Endothelial cell of umbilical vein (primary cell): Measurements from ENCODE around the gene SPSB2. TPM values are rescaled to one million over a fixed set of nuclear protein-coding genes. Genes with fewer than 3 reads are reported as not detected.
A peak's percentile ranks its signal among the peaks of the same experiment; 100 is the strongest.

Source experiments
- BruUV-seq: library from RNA; stranded (reverse); fragments of 400-500 nt; replicated peaks from 2 replicates; lab custom pipeline; 2021; lab: Mats Ljungman, UMichigan
- CTCF ChIA-PET: fragments of 300-600, 350-600 bp; sonication (Branson Sonifier 250); formaldehyde crosslinking; loops from one replicate; lab custom pipeline; 2021; ENCODE audit warnings: antibody characterized with exemption, inconsistent platforms; lab: Charles Lee
- POLR2A ChIA-PET: fragments of 300-600, 350-600 bp; sonication (Branson Sonifier 250); formaldehyde crosslinking; loops from one replicate; lab custom pipeline; 2021; ENCODE audit warnings: antibody characterized with exemption, inconsistent platforms; lab: Charles Lee
- DNase-seq: peaks from one replicate; pipeline ENCODE4 v3.0.0-alpha.2; 2011; ENCODE audit warnings: low read depth, low spot score
- FAIRE-seq: peaks from 2 replicates; lab custom pipeline; 2011; peaks lifted over from hg19 to GRCh38; lab: Jason Lieb, UNC
- H2AFZ ChIP-seq: 2 replicates; pipeline ENCODE4 v1.6.0; 2012; ENCODE audit warnings: low read depth, low read length, control low read depth, inconsistent platforms
- H3K27ac ChIP-seq: 2 replicates; pipeline ENCODE4 v1.5.1; 2011; ENCODE audit warnings: low read depth, mild to moderate bottlenecking, control low read depth, low read length, moderate library complexity; ENCODE audit not compliant: insufficient read depth
- H3K27me3 ChIP-seq, 2 experiments: 2 replicates each; pipeline versions ENCODE4 v1.6.0 to v1.6.1; 2011; ENCODE audit warnings: low read length in 2 of 2, mixed read lengths in 1 of 2; ENCODE audit not compliant: control insufficient read depth in 2 of 2, insufficient read depth in 2 of 2
- H3K36me3 ChIP-seq, 2 experiments: 2 replicates in 1 of 2; 3 replicates in 1 of 2; pipeline ENCODE4 v1.5.1; 2011; ENCODE audit warnings: low read length in 2 of 2, mild to moderate bottlenecking in 1 of 2, moderate library complexity in 1 of 2; ENCODE audit not compliant: control insufficient read depth in 2 of 2, insufficient read depth in 2 of 2; ENCODE audit errors: extremely low read depth in 1 of 2
- H3K4me1 ChIP-seq: 3 replicates; pipeline ENCODE4 v1.5.1; 2011; ENCODE audit warnings: mild to moderate bottlenecking, low read length; ENCODE audit not compliant: control insufficient read depth, insufficient read depth; ENCODE audit errors: extremely low read depth
- H3K4me2 ChIP-seq: 2 replicates; pipeline ENCODE4 v1.6.1; 2011; ENCODE audit warnings: low read length, control low read depth, mixed read lengths; ENCODE audit not compliant: insufficient read depth
- H3K4me3 ChIP-seq, 3 experiments: fragments of 200-600 bp in 1 of 3; sonication (generic), shearing (Covaris generic) in 1 of 3; replicated peaks in 1 of 3; 2 replicates each; pipeline ENCODE4 v1.5.1; 2011 to 2016; ENCODE audit warnings: control low read depth in 3 of 3, low read length in 3 of 3, mild to moderate bottlenecking in 2 of 3, inconsistent platforms in 1 of 3, low read depth in 1 of 3, moderate library complexity in 1 of 3; ENCODE audit not compliant: insufficient read depth in 1 of 3
- H3K79me2 ChIP-seq: 2 replicates; pipeline ENCODE4 v1.6.0; 2012; ENCODE audit warnings: low read length, inconsistent platforms; ENCODE audit not compliant: control insufficient read depth, insufficient read depth
- H3K9ac ChIP-seq: replicated peaks from 2 replicates; pipeline ENCODE3; 2011; ENCODE audit warnings: low read length, control low read depth; ENCODE audit not compliant: insufficient read depth; ENCODE audit errors: extremely low read depth
- H3K9me1 ChIP-seq: replicated peaks from 3 replicates; pipeline ENCODE4 v1.6.0; 2011; ENCODE audit warnings: mild to moderate bottlenecking, low read length; ENCODE audit not compliant: control insufficient read depth, insufficient read depth; ENCODE audit errors: extremely low read depth
- H3K9me3 ChIP-seq: replicated peaks from 2 replicates; pipeline ENCODE4 v1.5.1; 2012; ENCODE audit warnings: low read length, inconsistent platforms; ENCODE audit not compliant: control insufficient read depth, insufficient read depth
- H4K20me1 ChIP-seq: replicated peaks from 2 replicates; pipeline ENCODE3; 2011; ENCODE audit warnings: mild to moderate bottlenecking, low read length; ENCODE audit not compliant: control insufficient read depth, insufficient read depth; ENCODE audit errors: extremely low read depth
- EZH2 ChIP-seq: IDR thresholded peaks from 2 replicates; pipeline ENCODE4 v1.6.1; 2012; ENCODE audit warnings: borderline replicate concordance, low read depth, mild to moderate bottlenecking, moderate library complexity, low read length, inconsistent platforms; ENCODE audit not compliant: severe bottlenecking
- FOS ChIP-seq: IDR thresholded peaks from 2 replicates; pipeline ENCODE4 v1.6.1; 2011; ENCODE audit warnings: mild to moderate bottlenecking, low read length, moderate library complexity, borderline replicate concordance; ENCODE audit not compliant: insufficient read depth
- GATA2 ChIP-seq: IDR thresholded peaks from 2 replicates; pipeline ENCODE4 v1.7.0; 2011; ENCODE audit warnings: low read depth, mild to moderate bottlenecking, moderate library complexity, mixed read lengths, low read length; ENCODE audit not compliant: insufficient read length, insufficient read depth
- JUN ChIP-seq: IDR thresholded peaks from 2 replicates; pipeline ENCODE4 v1.6.1; 2011; ENCODE audit warnings: borderline replicate concordance, low read depth; ENCODE audit not compliant: insufficient read length, insufficient read depth
- MYC ChIP-seq: IDR thresholded peaks from one replicate; pipeline ENCODE4 v1.6.1; 2011; ENCODE audit warnings: mild to moderate bottlenecking, low read depth, low read length
- POLR2A ChIP-seq: IDR thresholded peaks from 2 replicates; pipeline ENCODE4 v1.6.1; 2012; ENCODE audit warnings: low read depth, mild to moderate bottlenecking, control low read depth, low read length
- POLR2AphosphoS5 ChIP-seq: IDR thresholded peaks from 2 replicates; pipeline ENCODE4 v1.6.1; 2012; ENCODE audit warnings: low read depth, mild to moderate bottlenecking, control low read depth, low read length, moderate library complexity; ENCODE audit not compliant: insufficient read depth
- dilution Hi-C: fragments of 300-500 bp; cut with MboI; formaldehyde crosslinking; loops from one replicate; pipeline ENCODE4 v1.15.0; 2019; ENCODE audit warnings: low sequenced_read_pairs; ENCODE audit not compliant: extremely low pct_ligation_motif_present
- intact Hi-C: fragments of 100-400 bp; cut with micrococcal nuclease; formaldehyde crosslinking; loops from one replicate; pipeline ENCODE4 v1.10.0; 2022
- polyA plus RNA-seq, 4 experiments: library from polyadenylated mRNA; depleted of rRNA in 3 of 4; stranded (reverse) in 3 of 4; unstranded in 1 of 4; fragments of >200 nt; gene quantifications; 2 replicates each; pipeline versions ENCODE4 v1.2.1 to v1.2.3, GENCODE V29; 2011 to 2012; ENCODE audit warnings: missing spikeins in 1 of 4
- total RNA-seq: library from RNA; stranded (reverse); gene quantifications from 2 replicates; pipeline ENCODE4 v1.2.3, GENCODE V29; 2021
- TF ChIP-seq, protein P1 (sequence below), 2 donors: IDR thresholded peaks; 1 replicate in 1 of 2; 2 replicates in 1 of 2; pipeline ENCODE4 v1.5.1; 2011; ENCODE audit warnings: low read length in 2 of 2, mild to moderate bottlenecking in 2 of 2, moderate library complexity in 2 of 2, control low read depth in 1 of 2, inconsistent platforms in 1 of 2, low read depth in 1 of 2; ENCODE audit not compliant: insufficient read depth in 1 of 2; ENCODE audit errors: extremely low read depth in 1 of 2
- TF ChIP-seq, protein P2 (sequence below): IDR thresholded peaks from 2 replicates; pipeline ENCODE4 v1.6.1; 2011; ENCODE audit not compliant: insufficient read depth, insufficient read length

Gene SPSB2
- total and polyA plus RNA-seq, 2 donors (not counting 3 experiments of a cell fraction or from before 2014, with no cell fraction given), result 3.8 to 6.9 TPM

DNA sequence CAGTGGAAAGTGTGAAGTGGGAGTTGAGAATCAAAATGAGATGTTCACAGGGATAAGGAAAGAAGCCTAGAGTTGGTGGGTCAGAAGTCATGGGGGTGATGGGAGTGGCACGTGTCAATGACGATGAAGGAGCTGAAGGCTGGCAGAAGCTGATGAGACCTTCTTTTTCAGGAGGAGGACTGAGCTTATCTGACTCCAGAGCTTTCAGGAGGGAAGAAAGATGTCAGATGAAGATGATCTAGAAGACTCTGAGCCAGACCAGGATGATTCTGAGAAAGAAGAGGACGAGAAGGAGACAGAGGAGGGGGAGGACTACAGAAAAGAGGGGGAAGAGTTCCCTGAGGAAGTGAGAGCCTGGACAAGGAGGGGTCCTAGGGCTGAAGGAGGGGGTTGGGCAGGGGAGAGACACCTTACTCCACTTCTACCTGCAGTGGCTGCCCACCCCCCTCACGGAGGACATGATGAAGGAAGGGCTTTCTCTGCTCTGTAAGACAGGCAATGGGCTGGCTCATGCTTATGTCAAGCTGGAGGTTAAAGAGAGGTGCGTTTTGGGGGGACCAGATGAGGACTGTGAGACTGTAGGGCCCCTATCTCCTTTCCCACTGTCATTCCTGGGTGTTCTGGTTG lies 32.4 kb upstream of the SPSB2 start:
- no TSS peak for BruUV-seq
- Histone ChIP-seq H3K4me3 (no peak overlapping the region), H3K4me2 (no peak overlapping the region), H3K9me3 (no peaks in the 10 kb centered on the region), H3K27ac (no peak overlapping the region), H3K36me3 (no peaks in the 10 kb centered on the region), H3K27me3 (no peaks in the 10 kb centered on the region), H3K79me2 (no peaks in the 10 kb centered on the region), H3K4me1 (peaks cover 7% of the 10 kb centered on the region), H4K20me1 (no peaks in the 10 kb centered on the region), H3K9ac (no peak overlapping the region), H2AFZ (peak overlapping the region; percentile 83), H3K9me1 (no peaks in the 10 kb centered on the region)
- ChIA-PET CTCF (interaction anchor here (0.9 to 2.2 kb wide), 5 partner anchors 13 to 36 kb away, joined by 3 to 8 read pairs (median 5); partner anchors contain the start of gene SPSB2), POLR2A (interaction anchor here (1.4 kb wide), 1 partner anchor 38 kb away, joined by 3 read pairs; the partner anchor contains the start of gene TPI1)
- FAIRE-seq, result no peak
- dilution Hi-C loops, result no loop called here
- intact Hi-C loops, result no loop called here
- TF ChIP-seq, protein P1, sequence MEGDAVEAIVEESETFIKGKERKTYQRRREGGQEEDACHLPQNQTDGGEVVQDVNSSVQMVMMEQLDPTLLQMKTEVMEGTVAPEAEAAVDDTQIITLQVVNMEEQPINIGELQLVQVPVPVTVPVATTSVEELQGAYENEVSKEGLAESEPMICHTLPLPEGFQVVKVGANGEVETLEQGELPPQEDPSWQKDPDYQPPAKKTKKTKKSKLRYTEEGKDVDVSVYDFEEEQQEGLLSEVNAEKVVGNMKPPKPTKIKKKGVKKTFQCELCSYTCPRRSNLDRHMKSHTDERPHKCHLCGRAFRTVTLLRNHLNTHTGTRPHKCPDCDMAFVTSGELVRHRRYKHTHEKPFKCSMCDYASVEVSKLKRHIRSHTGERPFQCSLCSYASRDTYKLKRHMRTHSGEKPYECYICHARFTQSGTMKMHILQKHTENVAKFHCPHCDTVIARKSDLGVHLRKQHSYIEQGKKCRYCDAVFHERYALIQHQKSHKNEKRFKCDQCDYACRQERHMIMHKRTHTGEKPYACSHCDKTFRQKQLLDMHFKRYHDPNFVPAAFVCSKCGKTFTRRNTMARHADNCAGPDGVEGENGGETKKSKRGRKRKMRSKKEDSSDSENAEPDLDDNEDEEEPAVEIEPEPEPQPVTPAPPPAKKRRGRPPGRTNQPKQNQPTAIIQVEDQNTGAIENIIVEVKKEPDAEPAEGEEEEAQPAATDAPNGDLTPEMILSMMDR (IDR thresholded peaks at IDR 0.05; ENCODE audit: extremely low read depth in 1 of 2, insufficient read depth in 1 of 2, low read depth in 1 of 2, low read length in 2 of 2), result no peak
- TF ChIP-seq POLR2A (no peak), JUN (no peak), FOS (no peak), POLR2AphosphoS5 (no peak), EZH2 (no peak), MYC (no peak), GATA2 (no peak)
- TF ChIP-seq, protein P2, sequence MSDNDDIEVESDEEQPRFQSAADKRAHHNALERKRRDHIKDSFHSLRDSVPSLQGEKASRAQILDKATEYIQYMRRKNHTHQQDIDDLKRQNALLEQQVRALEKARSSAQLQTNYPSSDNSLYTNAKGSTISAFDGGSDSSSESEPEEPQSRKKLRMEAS, result no peak
- DNase-seq, result no peak
